HG02798 (cell line): ENCODE results near the gene ARHGDIG.

Source experiments
- ATAC-seq: cut with Tn5 transposase; IDR thresholded peaks from one replicate; pipeline ENCODE4 v1.9.1; 2021; ENCODE audit warnings: mild to moderate bottlenecking; ENCODE audit not compliant: unreplicated experiment, poor library complexity

The ARHGDIG gene

DNA sequence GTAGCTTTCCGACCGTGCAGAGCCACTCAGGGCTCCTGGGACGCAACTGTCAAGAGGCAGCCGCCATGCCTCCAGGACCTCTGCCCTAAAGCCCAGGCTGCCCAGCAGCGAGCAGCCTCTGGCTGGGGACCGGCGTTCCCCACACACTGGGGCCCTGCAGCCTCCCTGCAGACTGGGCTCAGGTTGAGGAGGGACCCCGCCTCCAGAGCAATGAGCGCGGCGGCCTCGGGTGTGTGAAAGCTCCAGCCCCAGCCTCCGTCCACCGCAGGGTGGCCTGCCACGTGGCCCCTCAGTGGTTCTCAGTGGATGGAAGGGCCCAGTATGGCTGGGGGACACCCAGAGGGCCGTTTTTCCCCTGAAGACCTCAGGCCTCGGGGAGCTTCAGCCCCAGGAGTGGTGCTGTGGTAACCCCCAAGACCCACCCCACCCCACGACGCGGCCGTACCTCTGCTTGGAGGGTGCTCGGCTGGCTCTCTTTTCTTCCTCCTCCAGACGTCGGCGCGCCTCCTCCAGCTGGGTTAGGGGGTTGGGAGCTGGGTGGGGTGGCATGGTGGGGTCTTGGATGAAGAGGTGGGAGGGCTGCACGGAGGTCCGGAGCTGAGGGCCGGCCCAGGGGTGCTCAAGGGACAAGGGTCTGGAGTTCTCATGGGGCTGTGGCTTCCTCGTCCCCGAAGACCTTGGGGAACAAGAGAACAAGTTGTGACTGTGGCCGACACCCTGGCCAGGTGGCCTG lies 12.8 kb downstream of the ARHGDIG start:
- no peak for ATAC-seq

DNA sequence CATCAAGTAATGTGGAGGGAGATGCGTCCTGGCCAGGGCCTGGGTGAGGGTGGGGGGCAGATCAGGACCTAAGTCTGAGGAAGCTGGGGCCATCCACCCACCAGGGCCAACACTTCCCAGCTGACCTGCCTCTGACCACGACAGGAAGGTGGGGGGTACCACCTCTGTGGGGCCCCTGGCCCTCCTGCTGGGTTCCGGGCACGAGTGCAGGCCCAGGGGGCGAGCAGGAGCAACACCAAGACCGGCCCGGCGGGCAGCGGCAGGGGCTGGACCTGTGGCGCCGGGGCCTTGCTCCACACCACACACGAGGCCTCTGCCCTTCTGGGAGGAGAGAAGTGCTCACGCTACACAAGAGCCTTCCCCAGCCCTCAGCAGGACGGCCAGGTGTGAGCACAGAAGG lies 15.9 kb downstream of the ARHGDIG start:
- ATAC-seq: no peak

DNA sequence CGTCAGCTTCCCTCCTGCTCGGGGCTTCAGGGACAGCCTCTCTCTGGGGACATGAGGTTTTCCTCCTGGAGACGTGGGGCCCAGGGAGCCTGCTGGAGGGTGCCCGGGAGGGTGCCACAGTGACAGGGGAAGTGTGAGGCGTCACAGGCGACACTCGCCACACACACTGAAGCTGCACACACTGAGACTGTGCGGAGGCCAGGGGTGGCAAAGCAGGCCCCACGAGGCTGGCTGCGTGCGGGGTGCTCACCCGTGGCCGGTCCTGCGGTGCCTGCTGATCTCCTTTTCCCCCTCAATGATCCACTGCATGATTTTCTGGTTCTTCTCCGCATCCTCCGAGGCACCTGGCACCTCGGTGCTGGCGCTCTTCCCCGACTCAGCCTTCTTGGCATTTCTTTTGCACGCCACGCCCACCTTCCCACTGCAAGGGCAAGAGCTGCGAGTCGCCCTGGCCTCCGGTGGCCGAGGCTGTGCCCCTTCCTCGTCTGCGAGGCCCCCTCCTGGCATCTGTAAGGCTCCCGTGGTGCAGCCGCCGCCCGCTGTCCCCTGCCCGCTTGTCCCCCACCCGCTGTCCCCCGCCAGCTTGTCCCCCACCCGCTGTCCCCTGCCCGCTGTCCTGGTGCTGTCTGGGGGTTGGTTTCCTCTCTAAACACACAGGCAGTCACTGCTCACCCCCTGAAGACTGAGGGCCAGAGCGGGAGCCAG lies 16.6 kb downstream of the ARHGDIG start:
- no peak for ATAC-seq

DNA sequence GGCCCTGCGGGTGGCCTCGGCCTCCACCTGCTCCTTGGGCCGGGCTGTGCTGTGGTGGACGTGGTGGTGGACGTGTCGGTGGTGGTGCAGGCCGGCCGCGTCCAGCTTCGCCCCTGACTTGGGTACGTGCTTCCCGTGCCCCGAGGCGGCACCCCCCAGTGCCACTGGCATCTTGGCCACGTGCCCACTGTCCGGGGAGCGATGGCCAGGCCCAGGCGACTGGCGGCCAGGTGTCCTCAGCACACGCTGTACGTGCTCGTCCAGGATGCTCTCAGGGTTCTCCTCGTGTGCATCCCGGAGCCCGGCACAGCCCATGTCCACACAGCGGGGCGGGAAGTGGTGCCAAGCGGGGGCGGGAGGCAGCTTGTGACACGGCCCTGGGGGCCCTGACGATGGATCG lies 17.4 kb downstream of the ARHGDIG start:
- ATAC-seq: no peak

DNA sequence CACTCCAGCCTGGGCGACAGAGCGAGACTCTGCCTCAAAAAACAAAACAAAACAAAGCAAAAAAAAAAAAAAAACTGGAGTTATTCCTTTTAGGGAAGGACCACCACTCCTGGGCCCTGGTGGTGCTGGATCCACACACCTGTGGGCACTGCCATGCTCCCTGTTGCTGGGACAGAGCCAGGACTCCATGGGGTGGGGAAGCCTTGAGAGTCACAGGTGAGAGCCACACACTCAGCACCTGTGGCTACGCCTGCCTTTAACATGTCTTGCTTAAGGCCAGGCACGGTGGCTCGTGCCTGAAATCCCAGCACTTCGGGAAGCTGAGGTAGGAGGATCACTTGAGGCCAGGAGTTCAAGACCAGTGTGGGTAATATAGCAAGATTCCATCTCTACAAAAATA lies 20.8 kb downstream of the ARHGDIG start:
- no peak for ATAC-seq

DNA sequence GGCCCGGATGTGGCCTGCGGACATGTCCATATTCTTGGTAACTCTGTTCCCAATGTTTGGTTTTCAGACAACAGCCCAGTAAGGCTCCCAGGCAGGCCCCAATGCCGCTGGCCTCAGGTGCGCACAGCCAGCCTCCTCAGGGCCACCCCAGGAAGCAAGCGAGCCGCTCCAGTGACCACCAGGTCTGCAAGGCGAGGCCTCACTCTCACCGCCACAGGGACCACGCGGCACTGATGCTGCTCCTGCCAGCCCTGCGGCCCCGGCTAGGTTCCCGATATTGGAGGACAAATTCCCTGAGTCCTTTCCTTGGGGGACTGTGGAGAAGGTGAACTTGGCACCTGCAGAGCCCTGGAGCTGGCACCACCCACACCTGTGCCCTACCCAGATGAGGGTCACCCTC lies 21.6 kb downstream of the ARHGDIG start:
- ATAC-seq: no peak

DNA sequence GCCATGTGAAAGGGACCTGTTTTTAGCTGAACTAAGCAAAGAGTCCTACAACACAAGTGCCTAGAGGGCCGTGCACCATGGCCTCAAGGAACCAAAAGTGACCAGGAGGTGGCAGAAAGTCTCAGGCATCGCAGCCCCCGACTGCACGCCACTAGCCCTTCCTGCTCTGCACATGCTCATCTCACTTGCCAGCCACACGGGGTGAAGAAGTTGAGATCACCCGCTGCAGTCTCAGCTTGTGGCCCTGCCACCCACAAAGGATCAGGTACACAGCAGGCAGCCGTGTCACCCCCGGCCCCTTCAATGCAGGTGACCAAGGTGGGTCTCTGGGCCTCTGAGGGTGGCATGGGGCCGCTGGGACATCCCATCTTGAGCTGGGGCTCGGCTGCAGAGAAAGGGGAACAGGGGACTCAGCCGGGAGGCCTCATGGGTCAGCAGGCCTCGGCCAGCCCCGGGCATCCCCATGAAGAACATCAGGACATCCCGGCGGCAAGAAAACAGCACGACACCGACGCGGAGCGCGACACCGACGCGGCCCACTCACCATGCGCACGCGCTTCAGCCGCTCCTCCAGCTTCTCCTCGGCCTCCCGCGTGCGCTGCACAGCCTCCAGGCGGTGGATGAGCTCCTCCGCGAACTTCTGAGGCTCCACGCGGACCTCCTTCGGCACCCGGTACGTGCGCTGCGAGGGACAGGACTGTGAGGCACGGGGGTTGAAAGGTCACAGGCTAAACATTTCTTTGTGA lies 23.5 kb downstream of the ARHGDIG start:
- ATAC-seq: no peak

DNA sequence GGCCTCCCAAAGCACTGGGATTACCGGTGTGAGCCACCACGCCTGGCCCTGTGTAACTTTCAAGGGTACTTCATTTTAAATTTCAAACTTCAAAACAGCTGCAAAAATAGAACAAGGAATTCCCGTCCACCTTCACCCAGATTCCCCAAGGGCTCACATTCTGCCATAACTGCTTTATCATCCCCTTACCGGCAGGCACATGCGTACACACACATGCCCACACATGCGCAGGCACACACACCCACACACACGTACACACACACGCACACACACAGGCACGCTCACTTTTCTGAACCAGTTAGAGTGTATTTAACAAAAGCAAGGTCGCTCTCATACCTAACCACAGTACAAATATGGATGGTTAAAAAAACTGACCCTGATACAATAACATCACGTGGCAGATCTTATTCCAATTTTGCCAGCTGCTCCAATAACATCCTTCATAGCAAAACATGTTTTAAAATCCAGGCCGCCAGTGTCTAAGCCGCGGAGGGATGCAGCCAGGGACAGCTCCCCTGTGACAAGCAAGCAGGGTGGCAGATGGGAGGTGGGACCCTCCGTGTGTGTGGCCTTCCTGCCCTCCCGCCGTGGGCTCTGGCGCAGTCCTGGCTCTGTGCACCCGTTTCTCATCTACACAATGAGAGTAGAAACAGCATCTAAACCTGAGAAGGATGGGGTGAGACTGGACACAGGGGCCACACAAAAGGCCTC lies 25.7 kb downstream of the ARHGDIG start:
- no peak for ATAC-seq

DNA sequence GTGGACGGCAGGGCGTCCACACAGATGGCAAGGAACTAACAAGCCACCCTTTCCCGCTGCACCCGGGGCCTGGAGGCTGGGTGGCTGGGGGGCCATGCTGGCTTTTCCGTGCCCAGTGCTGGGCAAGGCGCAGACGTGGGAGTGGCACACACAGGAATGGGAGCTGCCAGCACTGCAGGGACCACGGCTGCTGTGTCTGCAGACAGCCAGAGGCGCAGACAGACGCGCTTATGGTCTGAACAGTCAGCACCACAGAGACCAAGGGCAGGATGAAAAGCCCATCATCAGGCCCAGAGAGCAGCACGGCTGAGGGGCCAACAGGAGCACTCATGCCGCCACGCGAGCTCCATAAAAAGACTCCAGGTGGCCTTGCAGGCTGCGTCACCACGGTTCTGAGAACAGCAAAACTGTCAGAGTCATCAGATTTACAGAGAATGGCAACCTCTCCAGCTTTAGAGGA lies 26.6 kb downstream of the ARHGDIG start:
- no peak for ATAC-seq

DNA sequence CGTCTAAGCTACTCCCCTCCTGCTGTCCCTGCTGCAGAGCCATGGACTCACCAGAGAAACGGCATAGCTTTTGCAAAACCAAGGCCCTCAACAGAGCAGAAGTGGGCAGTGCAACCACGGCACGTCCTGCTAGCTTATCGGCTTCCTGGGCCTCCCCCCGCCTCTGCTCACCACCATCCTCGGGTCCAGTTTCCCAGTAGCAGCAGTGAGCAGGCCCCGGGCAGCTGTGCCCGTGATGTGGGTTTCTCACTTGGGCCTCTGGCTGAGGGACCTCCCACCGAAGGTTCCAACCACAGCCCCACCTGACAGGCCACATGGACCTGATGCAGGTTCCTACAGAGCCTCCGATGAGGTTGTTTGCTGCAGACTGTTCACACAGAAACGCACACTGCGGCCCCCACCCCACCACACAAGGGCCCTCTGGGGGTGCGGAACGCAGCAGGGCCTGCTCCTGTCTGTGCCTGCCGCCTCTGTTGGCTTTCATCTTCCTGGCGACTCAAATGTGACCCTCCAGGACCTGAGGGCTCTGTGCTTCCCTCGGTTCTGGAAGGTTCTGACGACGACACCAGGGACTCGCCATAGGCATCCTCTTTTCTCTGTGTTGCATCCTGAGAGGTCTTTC lies 27.4 kb downstream of the ARHGDIG start:
- ATAC-seq: no peak

DNA sequence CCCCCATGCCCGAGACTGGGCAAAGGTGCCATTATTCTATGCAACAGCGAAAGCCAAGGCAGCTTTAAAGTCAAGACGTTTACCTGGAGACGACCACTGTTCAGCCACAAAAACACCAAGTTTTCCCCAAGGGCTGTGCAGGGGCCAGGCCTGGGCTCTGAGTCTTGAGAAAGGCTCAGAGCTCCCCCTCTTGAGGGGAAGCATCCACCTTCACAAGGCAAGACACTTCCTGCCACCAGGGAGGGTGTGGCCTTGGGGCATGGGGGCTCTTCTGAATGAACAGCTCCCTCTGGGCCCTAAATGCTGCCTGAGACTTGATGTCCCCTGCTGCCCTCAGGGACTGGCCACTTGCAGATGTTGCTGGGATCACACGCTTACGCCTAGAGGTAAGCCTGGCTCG lies 29.1 kb downstream of the ARHGDIG start:
- no peak for ATAC-seq

DNA sequence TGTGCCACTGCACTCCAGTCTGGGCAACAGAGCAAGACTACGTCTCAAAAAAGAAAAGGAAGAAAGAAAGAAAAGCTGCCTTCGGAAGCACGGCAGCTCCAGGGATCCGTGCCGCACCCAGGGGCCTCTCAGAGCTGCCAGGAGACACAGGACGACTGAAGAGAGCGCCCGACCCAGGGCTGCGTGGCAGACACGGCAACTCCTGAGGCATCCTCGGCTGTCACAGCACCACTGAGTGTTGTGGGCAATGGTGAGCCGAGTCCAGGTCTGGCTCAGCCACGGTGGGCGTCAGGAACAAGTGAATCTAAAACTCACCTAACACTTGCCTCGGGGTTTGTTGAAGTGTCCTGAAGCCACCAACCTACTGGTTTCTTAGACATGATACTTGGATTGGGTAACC lies 31.3 kb downstream of the ARHGDIG start:
- no peak for ATAC-seq

DNA sequence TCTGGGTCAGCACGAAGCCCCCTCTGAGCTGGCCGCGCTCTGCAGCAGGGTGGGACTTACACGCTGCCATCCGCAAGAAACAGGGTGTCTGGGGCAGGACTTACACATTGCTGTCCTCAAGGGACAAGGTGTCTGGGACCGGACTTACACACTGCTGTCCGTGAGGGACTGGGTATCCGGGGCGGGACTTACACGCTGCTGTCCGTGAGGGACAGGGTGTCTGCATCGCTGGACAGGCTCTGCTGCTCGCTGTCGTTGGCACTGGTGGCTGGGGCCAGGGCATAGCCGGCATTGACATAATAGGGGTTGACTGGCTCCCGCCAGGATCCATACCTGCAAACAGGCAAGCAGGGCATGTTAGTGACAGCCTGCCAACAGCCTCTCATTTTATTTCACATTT lies 34.0 kb downstream of the ARHGDIG start:
- ATAC-seq: no peak

DNA sequence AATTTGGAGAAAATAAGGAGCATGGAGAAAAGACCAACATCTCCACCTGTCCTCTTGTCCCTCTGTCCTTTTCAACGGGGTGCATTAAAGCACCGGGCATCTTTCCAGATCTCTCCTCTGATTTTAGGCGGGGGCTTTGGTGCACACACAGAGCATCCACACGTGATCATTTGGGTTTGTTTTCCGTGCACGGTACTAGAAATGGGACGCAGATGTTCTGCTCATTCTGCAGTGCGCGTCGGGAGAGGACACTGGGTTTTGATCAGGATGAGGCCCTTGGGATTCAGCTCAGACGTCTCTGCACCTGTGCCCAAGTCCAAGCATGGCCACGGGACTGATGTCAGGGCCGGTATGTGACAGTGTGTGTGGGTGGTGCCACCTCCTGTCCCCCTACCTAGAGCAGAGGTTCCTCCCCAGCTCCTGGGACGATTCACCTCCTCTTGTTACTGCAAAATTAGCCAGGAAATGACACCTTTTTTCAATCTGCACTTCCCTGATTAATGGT lies 34.5 kb downstream of the ARHGDIG start:
- ATAC-seq: no peak

DNA sequence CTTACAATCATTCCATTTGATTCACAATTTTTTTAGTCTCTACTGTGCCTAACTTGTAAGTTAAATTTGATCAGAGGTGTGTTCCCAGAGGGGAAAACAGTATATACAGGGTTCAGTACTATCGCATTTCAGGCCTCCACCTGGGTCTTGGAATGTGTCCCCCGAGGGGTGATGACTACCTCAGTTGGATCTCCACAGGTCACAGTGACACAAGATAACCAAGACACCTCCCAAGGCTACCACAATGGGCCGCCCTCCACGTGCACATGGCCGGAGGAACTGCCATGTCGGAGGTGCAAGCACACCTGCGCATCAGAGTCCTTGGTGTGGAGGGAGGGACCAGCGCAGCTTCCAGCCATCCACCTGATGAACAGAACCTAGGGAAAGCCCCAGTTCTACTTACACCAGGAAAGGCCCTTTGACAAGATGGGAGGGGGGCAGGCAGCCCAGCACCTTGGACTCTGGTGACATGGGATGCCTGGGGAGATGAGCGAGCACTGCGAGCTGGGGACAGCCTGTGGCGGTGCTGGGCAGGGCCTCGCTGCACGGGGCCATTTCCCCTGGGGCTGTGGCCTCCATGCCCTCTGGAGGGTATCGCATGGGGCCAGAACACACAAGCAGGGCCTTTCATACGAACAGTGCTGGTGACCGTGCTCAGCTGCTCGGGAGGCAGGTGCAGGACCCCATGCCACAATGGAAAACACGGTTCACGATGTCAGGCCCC lies 36.5 kb downstream of the ARHGDIG start:
- no peak for ATAC-seq

DNA sequence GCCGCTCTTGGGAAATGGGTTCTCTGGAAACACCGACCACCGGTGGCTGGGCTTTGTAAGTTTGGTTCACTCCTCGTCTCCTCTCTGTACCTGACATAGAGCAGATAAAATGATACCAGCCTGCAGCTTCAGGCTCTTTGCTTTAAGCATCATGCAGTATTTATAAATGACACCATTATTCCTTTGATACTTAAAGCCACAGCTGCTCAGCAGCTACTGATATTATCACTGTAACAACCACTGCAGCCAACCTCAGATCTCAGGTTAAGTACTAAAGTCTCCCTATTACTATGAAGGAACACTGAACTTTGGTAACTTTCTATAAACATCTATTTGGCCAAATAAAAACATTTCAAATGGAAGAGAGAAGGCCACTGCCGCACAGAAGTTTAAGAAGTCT lies 37.2 kb downstream of the ARHGDIG start:
- no peak for ATAC-seq

DNA sequence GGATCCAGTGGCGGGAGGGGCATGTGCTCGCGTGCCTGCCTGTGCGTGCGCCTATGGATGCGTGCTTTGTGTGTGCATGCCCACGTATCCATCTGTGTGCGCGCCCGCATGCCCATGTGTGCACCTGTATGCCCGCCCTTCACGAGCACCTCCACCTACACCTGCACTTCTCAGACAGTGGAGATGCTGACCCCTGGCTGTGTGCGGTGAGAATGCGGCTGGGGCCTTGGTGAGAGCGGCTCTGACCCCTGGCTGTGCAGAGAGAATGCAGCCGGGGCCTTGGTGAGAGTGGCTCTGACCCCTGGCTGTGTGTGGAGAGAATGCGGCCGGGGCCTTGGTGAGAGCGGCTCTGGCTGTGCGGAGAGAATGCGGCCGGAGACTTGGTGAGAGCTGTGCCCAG lies 38.2 kb downstream of the ARHGDIG start:
- no peak for ATAC-seq

DNA sequence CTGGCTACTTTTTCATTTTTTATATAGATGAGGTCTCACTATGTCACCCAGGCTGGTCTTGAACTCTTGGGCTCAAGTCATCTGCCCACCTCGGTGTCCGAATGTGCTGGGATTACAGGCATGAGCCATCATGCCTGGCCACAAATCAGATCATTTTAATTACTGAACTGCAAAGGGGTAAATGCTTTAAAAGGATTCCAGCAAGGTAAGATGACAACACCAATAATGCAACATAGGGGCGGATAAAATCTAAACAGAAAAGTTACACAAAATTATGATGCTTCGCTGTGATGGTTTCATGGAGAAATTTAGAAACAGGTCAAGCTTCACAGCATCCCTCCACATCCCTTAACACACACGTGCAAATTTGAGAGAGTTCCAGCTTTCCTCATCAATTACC lies 39.8 kb downstream of the ARHGDIG start:
- no peak for ATAC-seq

DNA sequence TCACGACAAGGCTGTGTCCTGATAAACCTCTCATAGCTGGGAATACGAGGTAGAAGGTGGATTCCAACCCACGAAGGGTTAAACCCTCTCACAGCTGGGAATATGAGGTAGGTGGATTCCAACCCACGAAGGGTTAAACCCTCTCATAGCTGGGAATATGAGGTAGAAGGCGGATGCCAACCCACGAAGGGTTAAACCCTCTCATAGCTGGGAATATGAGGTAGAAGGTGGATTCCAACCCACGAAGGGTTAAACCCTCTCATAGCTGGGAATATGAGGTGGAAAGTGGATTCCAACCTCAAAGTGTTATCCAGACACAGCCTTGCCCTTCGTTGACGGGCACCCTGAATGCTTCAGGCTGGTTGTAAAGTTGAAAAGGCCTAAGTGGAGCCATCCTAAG lies 41.1 kb downstream of the ARHGDIG start:
- ATAC-seq: no peak
